GM19023 (cell line): ENCODE results near the gene DNAJC11.
"Not testable (repeated sequence)": the region's sequence is repeated elsewhere in the genome, so short reads cannot be mapped to it uniquely, and the experiment has no call there.

Experiments
- ATAC-seq: cut with Tn5 transposase; IDR thresholded peaks from one replicate; pipeline ENCODE4 v1.9.1; 2021; ENCODE audit warnings: mild to moderate bottlenecking, moderate library complexity; ENCODE audit not compliant: unreplicated experiment

The DNAJC11 gene

DNA sequence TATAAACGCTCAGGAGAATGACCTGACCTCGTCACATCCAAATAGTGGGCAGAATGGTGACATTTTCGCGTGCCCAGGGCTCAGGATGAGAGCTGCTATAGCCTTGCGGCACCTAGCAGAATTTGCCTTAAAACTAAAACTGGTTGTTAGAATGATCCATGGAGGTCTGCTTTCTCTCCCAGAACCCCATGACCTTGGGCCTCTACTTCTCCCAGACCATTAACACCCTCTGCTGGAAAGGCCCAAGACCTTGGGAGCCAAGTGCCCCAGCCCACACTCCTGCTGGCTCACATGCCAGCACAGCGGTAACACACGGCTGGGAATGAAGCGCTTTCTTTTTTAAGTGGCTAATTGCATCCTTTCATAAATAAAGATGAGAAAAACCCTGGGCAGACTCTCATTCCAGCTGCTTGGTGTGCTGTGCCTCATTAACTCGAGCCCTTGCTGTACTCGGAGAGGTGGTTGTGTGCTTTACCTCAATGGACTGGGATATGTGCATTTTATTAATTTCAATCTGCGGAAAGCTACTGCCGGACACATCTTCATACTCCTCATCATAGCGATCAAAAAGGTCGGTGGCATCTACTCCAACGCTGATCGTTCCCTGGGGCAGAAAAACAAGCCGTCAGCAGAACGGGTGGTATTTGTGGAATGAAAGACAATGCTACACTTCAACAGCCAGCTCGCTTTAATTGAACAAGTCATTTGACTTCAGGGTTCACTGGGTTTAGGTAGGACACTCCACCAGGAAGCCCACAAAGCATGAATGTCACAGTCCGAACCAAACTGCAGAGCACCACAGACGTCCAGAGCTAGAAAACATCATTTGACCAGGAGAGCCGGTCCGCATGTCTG is 48.0 kb downstream of the DNAJC11 start:
- no peak for ATAC-seq

DNA sequence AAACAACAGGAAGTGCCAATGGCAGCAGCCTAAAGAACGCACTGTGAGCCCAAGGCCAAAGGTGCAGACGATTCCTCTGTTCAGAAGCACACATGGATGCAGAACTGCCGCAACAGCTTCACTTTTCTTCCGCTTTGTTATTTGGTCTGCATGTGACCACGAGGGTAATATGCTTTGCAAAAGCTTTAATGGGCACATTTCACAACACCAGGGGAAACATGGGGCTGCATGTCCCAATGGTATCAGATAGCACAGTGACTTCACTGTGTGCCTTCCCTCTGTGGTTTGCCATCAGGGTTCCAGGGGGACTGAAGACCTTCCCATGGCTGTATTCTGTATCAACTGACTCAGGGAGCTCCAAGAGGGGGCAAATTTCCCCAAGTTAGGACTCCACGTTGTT is 48.6 kb downstream of the DNAJC11 start:
- no peak for ATAC-seq

DNA sequence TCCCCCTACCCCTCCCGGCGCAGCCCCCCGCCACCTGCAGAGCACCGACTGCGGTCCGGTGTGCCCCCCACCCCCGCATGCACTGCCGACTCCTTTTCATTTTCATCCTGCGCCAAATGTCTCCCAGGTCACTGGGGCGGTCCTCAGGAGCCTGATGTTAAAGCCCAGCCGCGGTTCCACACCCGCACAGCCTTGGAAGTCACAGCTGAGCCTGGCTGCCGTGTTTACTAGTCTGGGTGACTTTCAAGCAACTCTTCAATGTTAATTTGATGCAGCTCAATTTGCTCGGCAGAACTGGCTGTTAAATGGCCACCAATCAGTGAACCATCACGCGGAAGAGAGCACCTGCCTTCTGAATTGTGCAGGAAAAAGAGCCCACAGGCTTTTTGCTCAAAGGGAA is 49.7 kb downstream of the DNAJC11 start:
- no peak for ATAC-seq

DNA sequence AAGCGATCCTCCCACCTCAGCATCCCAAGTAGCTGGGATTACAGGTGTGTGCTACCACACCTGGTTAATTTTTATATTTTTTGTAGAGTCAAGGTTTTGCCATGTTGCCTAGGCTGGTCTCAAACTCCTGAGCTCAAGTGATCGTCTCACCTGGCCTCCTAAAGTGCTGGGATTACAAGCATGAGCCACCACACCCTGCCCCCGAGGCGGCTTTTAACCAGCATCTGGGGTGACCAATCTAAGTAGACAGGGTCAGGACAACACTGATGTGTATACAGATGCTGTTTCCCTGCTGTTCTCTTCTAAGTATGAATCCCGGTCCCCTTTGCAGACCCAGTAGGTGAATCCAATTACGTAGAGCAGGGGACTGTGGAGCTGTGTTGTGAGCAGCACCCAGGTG is 53.1 kb downstream of the DNAJC11 start:
- no peak for ATAC-seq

GRCh38 chr1:6646499-6647148 is 55.0 kb downstream of the DNAJC11 start:
- ATAC-seq = no peak

GRCh38 chr1:6645018-6645417 is 56.6 kb downstream of the DNAJC11 start:
- no peak for ATAC-seq

- not testable (repeated sequence) for ATAC-seq
These were observed 60.7 kb downstream of the DNAJC11 start for GRCh38 chr1:6640867-6641266.

DNA sequence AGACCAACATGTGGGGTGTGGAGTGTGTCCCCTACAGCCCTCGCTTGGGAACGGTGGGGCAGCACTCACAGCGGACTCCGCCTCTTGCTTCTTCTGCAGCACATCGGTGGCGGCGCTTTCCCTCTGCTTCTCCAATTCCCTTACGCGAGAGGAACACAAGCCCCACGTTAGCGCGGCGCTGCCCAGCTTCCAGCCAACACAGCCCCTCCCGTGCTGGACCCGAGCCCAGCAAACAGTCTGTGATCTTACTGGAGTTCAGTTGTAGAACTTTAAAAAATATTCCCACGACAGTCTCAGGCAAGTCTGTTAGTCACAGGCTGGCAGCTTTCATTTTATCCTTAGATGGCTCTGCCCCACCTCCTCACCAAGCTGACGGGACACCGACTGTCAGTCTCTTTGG is 63.4 kb downstream of the DNAJC11 start:
- no peak for ATAC-seq

DNA sequence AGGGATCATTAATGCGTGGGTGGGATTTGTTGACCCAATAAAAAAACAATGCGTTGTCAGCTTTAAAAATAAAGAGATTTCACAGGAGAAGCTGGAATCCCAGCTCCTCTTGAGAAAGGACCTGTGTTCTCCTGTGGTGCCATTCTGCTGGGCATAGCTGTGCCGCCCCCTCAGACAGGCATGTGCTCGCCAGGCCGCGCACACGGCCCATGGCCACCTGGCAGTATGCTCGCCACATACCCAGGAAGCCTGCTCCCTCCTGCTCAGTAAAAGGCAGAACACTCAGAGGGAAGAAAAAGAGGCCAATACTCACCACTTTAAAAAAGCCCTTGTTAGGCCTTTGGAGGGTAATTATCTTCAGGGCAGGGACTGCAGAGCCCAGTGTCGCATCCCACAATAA is 63.8 kb downstream of the DNAJC11 start:
- no peak for ATAC-seq

DNA sequence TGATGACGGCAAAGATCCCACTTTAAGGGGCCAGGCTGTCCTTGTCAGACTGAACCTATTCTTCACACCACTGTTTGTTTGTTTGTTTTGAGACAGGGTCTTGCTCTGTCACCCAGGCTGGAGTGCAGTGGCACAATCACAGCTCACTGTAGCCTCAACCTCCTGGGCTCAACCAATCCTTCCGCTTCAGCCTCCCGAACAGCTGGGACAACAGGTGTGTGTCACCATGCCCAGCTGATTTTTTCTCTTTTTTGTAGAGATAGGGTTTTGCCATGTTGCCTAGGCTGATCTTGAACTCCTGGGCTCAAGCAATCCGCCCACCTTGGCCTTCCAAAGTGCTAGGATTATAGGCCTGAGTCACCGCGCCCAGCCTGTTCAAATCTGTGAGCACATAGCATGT is 64.8 kb downstream of the DNAJC11 start:
- not testable (repeated sequence) for ATAC-seq

- ATAC-seq = no peak
These were observed 65.5 kb downstream of the DNAJC11 start for GRCh38 chr1:6635910-6636760.

DNA sequence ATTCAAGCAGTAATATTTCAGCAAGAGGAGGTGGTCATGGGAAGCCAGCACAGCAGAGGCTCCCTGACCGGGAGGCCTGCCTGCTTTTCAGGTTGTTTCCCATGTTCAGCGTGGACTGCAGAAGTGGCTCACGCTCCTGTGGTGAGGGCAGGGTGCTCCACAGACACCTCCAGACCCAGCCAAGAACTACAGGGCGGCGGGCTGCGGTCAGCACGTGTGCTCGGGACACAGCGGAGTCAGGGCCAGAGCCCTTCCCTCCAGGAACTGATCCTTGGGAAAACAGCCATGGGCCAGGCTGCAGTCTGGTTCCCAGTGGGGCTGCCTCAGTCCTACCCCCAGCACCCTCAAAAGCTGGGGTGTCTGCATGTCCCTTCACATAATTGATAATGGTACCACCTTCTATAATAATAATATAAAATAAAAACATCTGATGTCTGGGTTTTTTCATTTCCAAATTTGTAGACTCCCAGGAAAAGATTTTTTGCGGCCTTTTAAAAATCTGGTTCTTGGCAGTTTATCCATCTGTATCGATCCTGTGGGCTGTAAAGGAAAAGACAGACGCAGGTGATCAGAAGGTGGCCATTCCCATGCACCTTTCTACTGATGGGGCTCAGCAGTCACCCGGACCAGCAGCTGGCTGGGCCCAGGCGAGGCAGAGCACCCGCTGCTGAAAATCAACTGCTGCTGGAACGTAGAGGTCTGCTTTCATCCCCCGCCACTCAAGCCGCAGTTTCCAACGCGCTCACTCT is 66.3 kb downstream of the DNAJC11 start:
- ATAC-seq = no peak

- ATAC-seq = no peak
These were observed 67.1 kb downstream of the DNAJC11 start for GRCh38 chr1:6634371-6635052.

- ATAC-seq = no peak
These were observed 68.8 kb downstream of the DNAJC11 start for GRCh38 chr1:6632588-6633514.

DNA sequence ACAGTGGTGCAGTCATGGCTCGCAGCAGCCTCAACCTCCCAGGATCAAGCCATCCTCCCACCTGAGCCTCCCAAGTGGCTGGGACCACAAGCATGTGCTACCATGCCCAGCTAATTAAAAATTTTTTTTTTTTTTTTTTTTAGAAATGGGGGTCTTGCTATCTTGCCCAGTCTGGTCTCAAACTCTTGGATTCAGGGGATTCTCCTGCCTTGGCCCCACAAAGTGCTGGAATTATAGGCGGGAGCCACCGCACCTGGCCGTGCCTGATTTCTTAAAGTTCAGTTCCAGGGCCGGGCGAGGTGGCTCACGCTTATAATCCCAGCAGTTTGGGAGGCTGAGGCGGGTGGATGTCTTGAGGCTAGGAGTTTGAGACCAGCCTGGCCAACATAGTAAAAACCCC is 70.6 kb downstream of the DNAJC11 start:
- no peak for ATAC-seq

- ATAC-seq = no peak
These were observed 71.6 kb downstream of the DNAJC11 start for GRCh38 chr1:6630027-6630426.

- ATAC-seq = no peak
These were observed 72.6 kb downstream of the DNAJC11 start for GRCh38 chr1:6628971-6629479.

DNA sequence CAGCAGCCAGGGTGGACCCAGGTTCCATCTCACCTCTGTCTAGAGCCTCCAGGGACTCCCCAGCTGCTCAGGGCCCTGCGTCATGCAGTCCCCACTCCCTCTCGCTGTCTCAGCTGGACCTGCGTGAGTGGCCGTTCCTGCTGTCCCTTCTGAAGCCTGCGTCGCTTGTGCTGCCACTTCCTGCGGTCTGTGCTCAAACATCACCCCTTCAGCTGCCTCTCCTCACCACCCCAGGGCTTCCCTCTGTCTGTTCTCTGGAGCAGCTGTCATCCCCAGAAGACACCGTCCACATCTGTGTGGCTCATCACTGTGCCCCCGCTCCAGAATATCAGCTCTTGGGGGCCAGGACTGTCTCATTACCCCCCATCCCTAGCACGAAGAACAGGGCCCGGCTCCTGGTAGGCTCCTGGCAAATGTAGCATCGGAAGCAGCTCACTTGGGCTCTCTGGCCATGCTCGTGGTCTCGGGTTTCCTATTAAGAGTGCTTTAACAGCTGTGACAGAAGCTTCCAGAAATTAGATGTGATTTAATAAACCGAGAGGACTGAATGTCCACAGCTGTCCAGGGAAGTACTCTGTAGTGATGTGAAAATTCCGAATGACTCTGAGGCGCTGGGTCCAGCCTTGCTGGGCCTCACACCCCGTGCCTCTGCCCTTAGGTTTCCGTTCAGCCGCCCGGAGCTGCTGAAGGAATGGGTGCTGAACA is 73.6 kb downstream of the DNAJC11 start:
- ATAC-seq = no peak
